ENCODE measurements around the gene ASB1. TPM values are rescaled to one million over a fixed set of nuclear protein-coding genes. Genes with fewer than 3 reads are reported as not detected.

The ASB1 gene
- polyA plus RNA-seq, 1 donor (not counting 4 experiments of a cell fraction or from before 2014, with no cell fraction given), result 13.0 TPM

DNA sequence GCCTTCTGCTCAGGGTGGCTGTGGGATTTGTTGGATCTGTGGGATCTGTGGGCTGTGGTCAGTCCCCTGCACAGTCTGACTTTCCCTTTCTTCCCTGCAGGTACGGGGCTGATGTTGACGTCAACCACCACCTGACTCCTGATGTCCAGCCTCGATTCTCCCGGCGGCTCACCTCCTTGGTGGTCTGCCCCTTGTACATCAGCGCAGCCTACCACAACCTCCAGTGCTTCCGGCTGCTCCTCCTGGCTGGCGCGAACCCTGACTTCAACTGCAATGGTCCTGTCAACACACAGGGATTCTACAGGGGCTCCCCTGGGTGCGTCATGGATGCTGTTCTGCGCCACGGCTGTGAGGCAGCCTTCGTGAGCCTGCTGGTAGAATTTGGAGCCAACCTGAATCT lies 17.5 kb downstream of the ASB1 start:
- Histone ChIP-seq H3K4me1 (ENCODE audit: control insufficient read depth, extremely low read depth, insufficient read depth, low read length) (peaks cover 7% of the 10 kb centered on the region), H3K79me2 (ENCODE audit: control insufficient read depth, insufficient read depth, low read length) (peaks cover 31% of the 10 kb centered on the region), H4K20me1 (ENCODE audit: control insufficient read depth, extremely low read depth, insufficient read depth, low read length) (peaks cover 3% of the 10 kb centered on the region), H3K4me3 (ENCODE audit: control insufficient read depth in 2 of 3, extremely low read depth in 1 of 3, insufficient read depth in 2 of 3, low read depth in 1 of 3, low read length in 3 of 3) (no peak overlapping the region), H3K9ac (ENCODE audit: control insufficient read depth, extremely low read depth, insufficient read depth, low read length) (no peak overlapping the region), H3K36me3 (ENCODE audit: control insufficient read depth in 2 of 2, extremely low read depth in 1 of 2, insufficient read depth in 2 of 2, low read length in 2 of 2) (peaks cover 28 to 44% of the 10 kb centered on the region in 2 experiments), H3K4me2 (ENCODE audit: control insufficient read depth, extremely low read depth, insufficient read depth, low read depth, low read length) (no peak overlapping the region), H3K9me3 (ENCODE audit: control insufficient read depth, low read depth, low read length) (no peaks in the 10 kb centered on the region), H3K9me1 (ENCODE audit: control insufficient read depth, extremely low read depth, insufficient read depth, low read length) (no peaks in the 10 kb centered on the region), H3K27ac (ENCODE audit: control insufficient read depth, insufficient read depth, low read length) (no peak overlapping the region), H3K27me3 (ENCODE audit: control insufficient read depth, extremely low read depth, insufficient read depth, low read length) (no peaks in the 10 kb centered on the region), H2AFZ (ENCODE audit: control insufficient read depth, low read length) (no peak overlapping the region)
- dilution Hi-C loops (cut with MboI; ENCODE audit: extremely low pct_ligation_motif_present, low sequenced_read_pairs), result no loop called here
- TF ChIP-seq, protein P1, sequence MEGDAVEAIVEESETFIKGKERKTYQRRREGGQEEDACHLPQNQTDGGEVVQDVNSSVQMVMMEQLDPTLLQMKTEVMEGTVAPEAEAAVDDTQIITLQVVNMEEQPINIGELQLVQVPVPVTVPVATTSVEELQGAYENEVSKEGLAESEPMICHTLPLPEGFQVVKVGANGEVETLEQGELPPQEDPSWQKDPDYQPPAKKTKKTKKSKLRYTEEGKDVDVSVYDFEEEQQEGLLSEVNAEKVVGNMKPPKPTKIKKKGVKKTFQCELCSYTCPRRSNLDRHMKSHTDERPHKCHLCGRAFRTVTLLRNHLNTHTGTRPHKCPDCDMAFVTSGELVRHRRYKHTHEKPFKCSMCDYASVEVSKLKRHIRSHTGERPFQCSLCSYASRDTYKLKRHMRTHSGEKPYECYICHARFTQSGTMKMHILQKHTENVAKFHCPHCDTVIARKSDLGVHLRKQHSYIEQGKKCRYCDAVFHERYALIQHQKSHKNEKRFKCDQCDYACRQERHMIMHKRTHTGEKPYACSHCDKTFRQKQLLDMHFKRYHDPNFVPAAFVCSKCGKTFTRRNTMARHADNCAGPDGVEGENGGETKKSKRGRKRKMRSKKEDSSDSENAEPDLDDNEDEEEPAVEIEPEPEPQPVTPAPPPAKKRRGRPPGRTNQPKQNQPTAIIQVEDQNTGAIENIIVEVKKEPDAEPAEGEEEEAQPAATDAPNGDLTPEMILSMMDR (optimal IDR thresholded peaks at IDR 0.05 in 1 of 3, IDR thresholded peaks at IDR 0.05 in 1 of 3, conservative IDR thresholded peaks at IDR 0.05 in 1 of 3; ENCODE audit: extremely low read depth in 1 of 3, insufficient read depth in 2 of 3, low read length in 3 of 3), result no peak
- no peak for TF ChIP-seq EZH2 (IDR thresholded peaks at IDR 0.05; ENCODE audit: low read length)
- DNase-seq (ENCODE audit: low read depth, low spot score), result no peak
- no peak for FAIRE-seq

DNA sequence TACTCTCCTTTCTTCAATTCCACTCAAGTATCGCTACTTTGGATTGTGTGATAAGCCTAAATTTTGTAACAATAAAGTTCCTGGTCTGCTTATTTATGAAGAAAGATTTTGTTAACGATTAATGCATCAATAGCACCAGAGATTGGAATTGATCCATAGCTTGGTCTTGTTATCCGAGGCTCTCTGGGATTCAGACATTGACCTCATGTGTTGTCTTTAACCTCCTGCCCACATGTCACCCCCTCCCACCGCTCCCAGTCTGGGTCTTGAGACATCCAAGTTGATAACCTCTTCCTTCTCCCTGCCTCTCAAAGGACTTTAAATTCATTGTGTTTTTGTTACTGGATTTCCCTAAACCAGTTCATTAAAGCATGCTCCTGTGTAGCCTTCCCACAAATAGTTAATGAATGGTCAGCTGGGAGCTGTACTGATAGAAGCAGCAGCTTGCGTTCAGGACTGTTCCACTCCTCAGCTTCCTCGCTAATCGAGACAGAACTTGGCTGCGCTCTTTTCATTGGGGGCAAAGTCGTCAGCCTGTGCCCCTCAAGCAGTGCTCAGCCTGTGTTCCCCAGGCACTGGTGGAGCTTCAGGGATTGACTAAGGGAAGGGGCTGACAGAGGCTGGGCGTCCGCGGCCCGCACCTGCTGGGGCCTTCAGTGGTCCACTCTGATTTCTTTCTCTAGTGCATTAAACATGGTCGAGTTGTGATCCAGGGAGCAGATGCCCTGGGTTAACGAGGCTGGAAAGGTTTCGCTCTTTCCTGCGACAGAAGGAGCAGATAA lies 18.9 kb downstream of the ASB1 start:
- Histone ChIP-seq H3K79me2 (ENCODE audit: control insufficient read depth, insufficient read depth, low read length) (peaks cover 20% of the 10 kb centered on the region), H3K4me2 (ENCODE audit: control insufficient read depth, extremely low read depth, insufficient read depth, low read depth, low read length) (no peak overlapping the region), H3K27ac (ENCODE audit: control insufficient read depth, insufficient read depth, low read length) (no peak overlapping the region), H3K27me3 (ENCODE audit: control insufficient read depth, extremely low read depth, insufficient read depth, low read length) (no peaks in the 10 kb centered on the region), H3K9me1 (ENCODE audit: control insufficient read depth, extremely low read depth, insufficient read depth, low read length) (no peaks in the 10 kb centered on the region), H3K4me1 (ENCODE audit: control insufficient read depth, extremely low read depth, insufficient read depth, low read length) (no peaks in the 10 kb centered on the region), H3K9ac (ENCODE audit: control insufficient read depth, extremely low read depth, insufficient read depth, low read length) (no peak overlapping the region), H3K9me3 (ENCODE audit: control insufficient read depth, low read depth, low read length) (no peaks in the 10 kb centered on the region), H3K36me3 (ENCODE audit: control insufficient read depth in 2 of 2, extremely low read depth in 1 of 2, insufficient read depth in 2 of 2, low read length in 2 of 2) (peaks cover 26 to 39% of the 10 kb centered on the region in 2 experiments), H3K4me3 (ENCODE audit: control insufficient read depth in 2 of 3, extremely low read depth in 1 of 3, insufficient read depth in 2 of 3, low read depth in 1 of 3, low read length in 3 of 3) (no peak overlapping the region), H4K20me1 (ENCODE audit: control insufficient read depth, extremely low read depth, insufficient read depth, low read length) (no peaks in the 10 kb centered on the region), H2AFZ (ENCODE audit: control insufficient read depth, low read length) (no peak overlapping the region)
- FAIRE-seq, result no peak
- dilution Hi-C loops (cut with MboI; ENCODE audit: extremely low pct_ligation_motif_present, low sequenced_read_pairs), result no loop called here
- no peak for TF ChIP-seq EZH2 (IDR thresholded peaks at IDR 0.05; ENCODE audit: low read length)
- TF ChIP-seq, protein P1 (optimal IDR thresholded peaks at IDR 0.05 in 1 of 3, IDR thresholded peaks at IDR 0.05 in 1 of 3, conservative IDR thresholded peaks at IDR 0.05 in 1 of 3; ENCODE audit: extremely low read depth in 1 of 3, insufficient read depth in 2 of 3, low read length in 3 of 3), result no peak
- DNase-seq (ENCODE audit: low read depth, low spot score), result no peak

Measured in keratinocyte (primary cell).